HepG2 (cell line): ENCODE results near the gene EARS2. TPM values are rescaled to one million over a fixed set of nuclear protein-coding genes. Genes with fewer than 3 reads are reported as not detected.

ENCODE experiments used
- ATAC-seq: fragments of 200-7000 bp; cut with Tn5 transposase; 3 replicates; pipeline ENCODE4 v1.9.1; 2020; ENCODE audit warnings: mild to moderate bottlenecking, moderate library complexity
- BruUV-seq: library from RNA; stranded (reverse); fragments of 400-500 nt; replicated peaks from 2 replicates; lab custom pipeline; 2021; lab: Mats Ljungman, UMichigan
- CTCF ChIA-PET: fragments of 300-600 bp; formaldehyde crosslinking; extraction: SDS; loops from one replicate; lab custom pipeline; 2021; ENCODE audit warnings: low total read pairs, inconsistent platforms, low intra/inter-chr PET ratio; lab: Yijun Ruan, JAX
- POLR2A ChIA-PET: fragments of 350-600 bp; sonication (Branson Sonifier 250); formaldehyde crosslinking; loops from one replicate; lab custom pipeline; 2020; ENCODE audit warnings: antibody characterized with exemption, inconsistent platforms; lab: Yijun Ruan, JAX
- DNase-seq: peaks from one replicate; pipeline ENCODE4 v3.0.0-alpha.2; 2015; ENCODE audit warnings: low spot score
- FAIRE-seq: peaks from 3 replicates; lab custom pipeline; 2011; peaks lifted over from hg19 to GRCh38; lab: Jason Lieb, UNC
- H2AFZ ChIP-seq: one replicate; pipeline ENCODE4 v1.6.1; 2011; ENCODE audit warnings: low read length, inconsistent platforms
- H3K27ac ChIP-seq: fragments of 300-600 bp; 3 replicates; pipeline ENCODE4 v1.8.0; 2011; ENCODE audit warnings: mixed run types, mild to moderate bottlenecking, mixed read lengths, low read length, inconsistent platforms; ENCODE audit not compliant: insufficient read depth; ENCODE audit errors: extremely low read length
- H3K27me3 ChIP-seq, 2 experiments: fragments of 200-600 bp in 1 of 2; 2 replicates in 1 of 2; 3 replicates in 1 of 2; pipeline versions ENCODE4 v1.6.0 to v1.8.0; 2011; ENCODE audit warnings: low read length in 2 of 2, mild to moderate bottlenecking in 2 of 2, moderate library complexity in 2 of 2, inconsistent platforms in 1 of 2; ENCODE audit not compliant: insufficient read depth in 2 of 2, control insufficient read depth in 1 of 2
- H3K36me3 ChIP-seq, 2 experiments: fragments of 200-600 bp in 1 of 2; replicated peaks in 1 of 2; 2 replicates in 1 of 2; 3 replicates in 1 of 2; pipeline versions ENCODE4 v1.5.1 to v1.8.0; 2011; ENCODE audit warnings: low read length in 2 of 2, inconsistent platforms in 1 of 2; ENCODE audit not compliant: insufficient read depth in 2 of 2, control insufficient read depth in 1 of 2
- H3K4me1 ChIP-seq: 2 replicates; pipeline ENCODE4 v1.5.1; 2012; ENCODE audit warnings: low read length, inconsistent platforms; ENCODE audit not compliant: insufficient read depth
- H3K4me2 ChIP-seq: 2 replicates; pipeline ENCODE4 v1.6.0; 2011; ENCODE audit warnings: low read depth, low read length, inconsistent platforms
- H3K4me3 ChIP-seq, 3 experiments: fragments of 200-600 bp in 1 of 3; sonication (generic), shearing (Covaris generic) in 1 of 3; replicated peaks in 1 of 3; 2 replicates each; pipeline ENCODE4 v1.5.1; 2011 to 2016; ENCODE audit warnings: low read length in 3 of 3, inconsistent platforms in 2 of 3, low read depth in 2 of 3, mild to moderate bottlenecking in 2 of 3, control low read depth in 1 of 3, mixed read lengths in 1 of 3; ENCODE audit not compliant: insufficient read depth in 1 of 3
- H3K79me2 ChIP-seq: one replicate; pipeline ENCODE4 v1.6.1; 2011; ENCODE audit warnings: low read length, inconsistent platforms; ENCODE audit not compliant: insufficient read depth
- H3K9ac ChIP-seq: 2 replicates; pipeline ENCODE4 v1.6.0; 2011; ENCODE audit warnings: mild to moderate bottlenecking, low read depth, low read length, inconsistent platforms; ENCODE audit not compliant: insufficient read depth
- H3K9me3 ChIP-seq: 2 replicates; pipeline ENCODE4 v1.5.1; 2012; ENCODE audit warnings: mild to moderate bottlenecking, low read length
- H4K20me1 ChIP-seq: 2 replicates; pipeline ENCODE4 v1.6.0; 2011; ENCODE audit warnings: inconsistent platforms, mild to moderate bottlenecking, low read length, moderate library complexity; ENCODE audit not compliant: insufficient read depth
- EED ChIP-seq: sonication (generic); formaldehyde crosslinking; IDR thresholded peaks from 2 replicates; pipeline ENCODE4 v1.5.0; 2020; ENCODE audit warnings: mild to moderate bottlenecking, missing genetic modification reagents
- ERF ChIP-seq: IDR thresholded peaks from 2 replicates; pipeline ENCODE4 v1.6.1; 2018; ENCODE audit warnings: missing biosample characterization, missing genetic modification reagents
- MED13 ChIP-seq: sonication (generic); formaldehyde crosslinking; IDR thresholded peaks from 2 replicates; pipeline ENCODE4 v1.5.0; 2020; ENCODE audit warnings: missing genetic modification reagents
- NR2F1 ChIP-seq, 2 experiments: fragments of 450-650 bp in 1 of 2; formaldehyde crosslinking in 1 of 2; IDR thresholded peaks; 2 replicates each; pipeline versions ENCODE4 v1.5.0 to v1.6.1; 2016 to 2020; ENCODE audit warnings: mild to moderate bottlenecking in 1 of 2, missing compliant biosample characterization in 1 of 2, missing genetic modification reagents in 1 of 2, moderate library complexity in 1 of 2
- NR2F6 ChIP-seq, 2 experiments: IDR thresholded peaks; 2 replicates each; pipeline ENCODE4 v1.6.1; 2016; ENCODE audit warnings: antibody characterized with exemption in 1 of 2, mild to moderate bottlenecking in 1 of 2
- RELA ChIP-seq: sonication (generic); formaldehyde crosslinking; IDR thresholded peaks from 2 replicates; pipeline ENCODE4 v1.4.0; 2020; ENCODE audit warnings: missing genetic modification reagents
- ZNF121 ChIP-seq: sonication (generic); formaldehyde crosslinking; IDR thresholded peaks from 2 replicates; pipeline ENCODE4 v1.5.0; 2020; ENCODE audit warnings: mild to moderate bottlenecking, missing genetic modification reagents
- ZNF546 ChIP-seq: sonication (generic); formaldehyde crosslinking; conservative IDR thresholded peaks from 2 replicates; pipeline ENCODE4 v1.8.1; 2023; ENCODE audit warnings: mild to moderate bottlenecking, missing genetic modification reagents
- ZSCAN9 ChIP-seq: IDR thresholded peaks from 2 replicates; pipeline ENCODE4 v1.6.1; 2016; ENCODE audit warnings: borderline replicate concordance
- WGBS: methylation state at CpG from one replicate; pipeline ENCODE4 v1.1.6; 2017; ENCODE audit warnings: low lambda C conversion rate; 5-methylcytosine and 5-hydroxymethylcytosine counted together
- in situ Hi-C: cut with HindIII; loops from 2 replicates; pipeline ENCODE4 v1.10.0; 2017; ENCODE audit warnings: low pct_unique_long_range_greater_than_20kb; ENCODE audit not compliant: extremely low pct_ligation_motif_present
- intact Hi-C: fragments of 100-400 bp; cut with micrococcal nuclease; formaldehyde crosslinking; loops from one replicate; pipeline ENCODE4 v1.10.0; 2022; ENCODE audit not compliant: unreplicated experiment
- polyA plus RNA-seq, 8 experiments: library from polyadenylated mRNA; depleted of rRNA in 3 of 8; stranded (reverse) in 7 of 8; unstranded in 1 of 8; fragments of >200 nt; fragmentation: Illumina TruSeq in 4 of 8; extraction: Trizol in 4 of 8; gene quantifications; 2 replicates each; pipeline versions ENCODE4 v1.2.1 to v1.2.3, GENCODE V29; 2011 to 2016; ENCODE audit warnings: low read depth in 4 of 8, missing spikeins in 1 of 8, mixed read lengths in 1 of 8; ENCODE audit not compliant: insufficient read depth in 1 of 8
- total RNA-seq, 5 experiments: library from RNA; depleted of rRNA; stranded (reverse); fragments of >200 nt; fragmentation: Illumina TruSeq; extraction: Trizol; gene quantifications; 2 replicates each; pipeline ENCODE4 v1.2.3, GENCODE V29; 2016; ENCODE audit warnings: low read depth in 1 of 5
- TF ChIP-seq, protein P1 (sequence below): sonication (generic); formaldehyde crosslinking; IDR thresholded peaks from 2 replicates; pipeline ENCODE4 v1.8.1; 2023; ENCODE audit warnings: mild to moderate bottlenecking, missing genetic modification reagents
- TF ChIP-seq, protein P2 (sequence below), 2 experiments: IDR thresholded peaks; 2 replicates each; pipeline ENCODE4 v1.6.1; 2011 to 2012; ENCODE audit warnings: low read length in 2 of 2, borderline replicate concordance in 1 of 2, low read depth in 1 of 2, mild to moderate bottlenecking in 1 of 2, moderate library complexity in 1 of 2

The EARS2 gene
- total and polyA plus RNA-seq, 2 of the 13 experiments (the other 11 are each of a cell fraction or from before 2014, with no cell fraction given): 49.4 to 80.4 TPM

DNA sequence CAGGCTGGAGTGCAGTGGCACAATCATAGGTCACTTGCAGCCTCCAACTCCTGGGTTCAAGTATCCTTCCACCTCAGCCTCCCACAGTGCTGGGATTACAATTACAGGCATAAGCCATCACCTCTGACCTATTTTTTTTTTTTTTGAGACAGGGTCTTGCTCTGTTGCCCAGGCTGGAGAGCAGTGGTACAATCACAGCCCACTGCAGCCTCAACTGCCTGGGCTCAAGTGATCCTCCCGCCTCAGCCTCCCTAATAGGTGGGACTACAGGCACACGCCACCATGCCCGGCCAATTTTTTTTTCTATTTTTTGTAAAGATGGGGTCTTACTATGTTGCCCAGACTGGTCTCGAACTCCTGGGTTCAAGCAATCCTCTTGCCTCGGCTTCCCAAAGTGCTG lies 41.3 kb downstream of the EARS2 start:
- BruUV-seq: no TSS peak
- no peak for TF ChIP-seq RELA
- peak; percentile 75; the same call in 1 of the 2 replicates for TF ChIP-seq ZNF121 (CRISPR knock-in tag)
- TF ChIP-seq, all 625 proteins: peak for 1
- Histone ChIP-seq H2AFZ (no peak overlapping the region), H3K27me3 (no peaks in the 10 kb centered on the region), H3K4me3 (no peak overlapping the region), H3K79me2 (no peaks in the 10 kb centered on the region), H3K4me1 (peaks cover 34% of the 10 kb centered on the region), H3K9ac (no peak overlapping the region), H3K27ac (no peak overlapping the region), H3K9me3 (no peaks in the 10 kb centered on the region), H3K36me3 (peaks cover 2 to 12% of the 10 kb centered on the region in 2 experiments; a peak in 4 of 5 replicates), H3K4me2 (no peak overlapping the region), H4K20me1 (no peaks in the 10 kb centered on the region)
- DNase-seq (no peak), FAIRE-seq (no peak), ATAC-seq (no peak)
- intact Hi-C loops: no loop called here
- CTCF ChIA-PET: no interaction called here
- POLR2A ChIA-PET: interaction anchor here (1.3 kb wide), 1 partner anchor 23 kb away, joined by 4 read pairs; no protein-coding TSS in a partner anchor
- in situ Hi-C loops: no loop called here
- 97% methylated on average over 5 of the region's 5 CpGs for WGBS

GRCh38 chr16:23514381-23515152 lies 42.6 kb downstream of the EARS2 start:
- ATAC-seq (no peak), FAIRE-seq (peak; percentile 89), DNase-seq (no peak)
- no TSS peak for BruUV-seq
- CTCF ChIA-PET: no interaction called here
- no peaks in the 10 kb centered on the region for H4K20me1 ChIP-seq
- no peaks in the 10 kb centered on the region; a peak in 1 of 5 replicates for H3K27me3 ChIP-seq
- no peak overlapping the region for H3K9ac ChIP-seq
- peaks cover 0 to 10% of the 10 kb centered on the region in 2 experiments; a peak in 3 of 5 replicates for H3K36me3 ChIP-seq
- WGBS: 86% methylated on average over 7 of the region's 7 CpGs
- no peak overlapping the region for H3K4me3 ChIP-seq
- H3K79me2 ChIP-seq: peaks cover 7% of the 10 kb centered on the region
- H2AFZ ChIP-seq: no peak overlapping the region
- intact Hi-C loops: no loop called here
- H3K4me2 ChIP-seq: no peak overlapping the region
- peaks cover 39% of the 10 kb centered on the region for H3K4me1 ChIP-seq
- in situ Hi-C loops: no loop called here
- H3K27ac ChIP-seq: peak overlapping the region; percentile 15
- POLR2A ChIA-PET: interaction anchor here (0.8 to 3.1 kb wide), 3 partner anchors 10 to 24 kb away, joined by 3 to 18 read pairs (median 4); no protein-coding TSS in a partner anchor
- no peaks in the 10 kb centered on the region for H3K9me3 ChIP-seq
- no peak for TF ChIP-seq MED13 (CRISPR knock-in tag)
- peak in 1 of 2 experiments; percentile 29; a peak in 1 of 4 replicates for TF ChIP-seq NR2F1 (CRISPR knock-in tag; IDR thresholded peaks at IDR 0.05)
- no peak for TF ChIP-seq ZNF546 (CRISPR knock-in tag)
- TF ChIP-seq, protein P1, sequence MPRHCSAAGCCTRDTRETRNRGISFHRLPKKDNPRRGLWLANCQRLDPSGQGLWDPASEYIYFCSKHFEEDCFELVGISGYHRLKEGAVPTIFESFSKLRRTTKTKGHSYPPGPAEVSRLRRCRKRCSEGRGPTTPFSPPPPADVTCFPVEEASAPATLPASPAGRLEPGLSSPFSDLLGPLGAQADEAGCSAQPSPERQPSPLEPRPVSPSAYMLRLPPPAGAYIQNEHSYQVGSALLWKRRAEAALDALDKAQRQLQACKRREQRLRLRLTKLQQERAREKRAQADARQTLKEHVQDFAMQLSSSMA (CRISPR knock-in tag): 0 out of 2 replicates have a peak, but pooled peaks have one; percentile 27
- no peak for TF ChIP-seq ZSCAN9 (CRISPR knock-in tag)
- 0 out of 2 replicates have a peak, but pooled peaks have one; percentile 19 for TF ChIP-seq ERF
- TF ChIP-seq EED (CRISPR knock-in tag): no peak
- TF ChIP-seq, protein P2, sequence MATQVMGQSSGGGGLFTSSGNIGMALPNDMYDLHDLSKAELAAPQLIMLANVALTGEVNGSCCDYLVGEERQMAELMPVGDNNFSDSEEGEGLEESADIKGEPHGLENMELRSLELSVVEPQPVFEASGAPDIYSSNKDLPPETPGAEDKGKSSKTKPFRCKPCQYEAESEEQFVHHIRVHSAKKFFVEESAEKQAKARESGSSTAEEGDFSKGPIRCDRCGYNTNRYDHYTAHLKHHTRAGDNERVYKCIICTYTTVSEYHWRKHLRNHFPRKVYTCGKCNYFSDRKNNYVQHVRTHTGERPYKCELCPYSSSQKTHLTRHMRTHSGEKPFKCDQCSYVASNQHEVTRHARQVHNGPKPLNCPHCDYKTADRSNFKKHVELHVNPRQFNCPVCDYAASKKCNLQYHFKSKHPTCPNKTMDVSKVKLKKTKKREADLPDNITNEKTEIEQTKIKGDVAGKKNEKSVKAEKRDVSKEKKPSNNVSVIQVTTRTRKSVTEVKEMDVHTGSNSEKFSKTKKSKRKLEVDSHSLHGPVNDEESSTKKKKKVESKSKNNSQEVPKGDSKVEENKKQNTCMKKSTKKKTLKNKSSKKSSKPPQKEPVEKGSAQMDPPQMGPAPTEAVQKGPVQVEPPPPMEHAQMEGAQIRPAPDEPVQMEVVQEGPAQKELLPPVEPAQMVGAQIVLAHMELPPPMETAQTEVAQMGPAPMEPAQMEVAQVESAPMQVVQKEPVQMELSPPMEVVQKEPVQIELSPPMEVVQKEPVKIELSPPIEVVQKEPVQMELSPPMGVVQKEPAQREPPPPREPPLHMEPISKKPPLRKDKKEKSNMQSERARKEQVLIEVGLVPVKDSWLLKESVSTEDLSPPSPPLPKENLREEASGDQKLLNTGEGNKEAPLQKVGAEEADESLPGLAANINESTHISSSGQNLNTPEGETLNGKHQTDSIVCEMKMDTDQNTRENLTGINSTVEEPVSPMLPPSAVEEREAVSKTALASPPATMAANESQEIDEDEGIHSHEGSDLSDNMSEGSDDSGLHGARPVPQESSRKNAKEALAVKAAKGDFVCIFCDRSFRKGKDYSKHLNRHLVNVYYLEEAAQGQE (IDR thresholded peaks at IDR 0.05; ENCODE audit: borderline replicate concordance in 1 of 2, low read depth in 1 of 2, low read length in 2 of 2): no peak
- TF ChIP-seq NR2F6 (IDR thresholded peaks at IDR 0.05): no peak
- peak; percentile 21; the same call in 1 of the 2 replicates for TF ChIP-seq NR2F6 (CRISPR knock-in tag; IDR thresholded peaks at IDR 0.05)
